AG09319 (cell line): ENCODE measurements around the gene TBC1D5.

Experiments
- DNase-seq: peaks from one replicate; pipeline ENCODE4 v3.0.0-alpha.2; 2010; ENCODE audit warnings: low read depth; ENCODE audit errors: extremely low read depth
- TF ChIP-seq, protein P1 (sequence below): IDR thresholded peaks from 2 replicates; pipeline ENCODE4 v1.5.1; 2011; ENCODE audit warnings: low read depth, mild to moderate bottlenecking, inconsistent platforms, low read length, moderate library complexity

The TBC1D5 gene

DNA sequence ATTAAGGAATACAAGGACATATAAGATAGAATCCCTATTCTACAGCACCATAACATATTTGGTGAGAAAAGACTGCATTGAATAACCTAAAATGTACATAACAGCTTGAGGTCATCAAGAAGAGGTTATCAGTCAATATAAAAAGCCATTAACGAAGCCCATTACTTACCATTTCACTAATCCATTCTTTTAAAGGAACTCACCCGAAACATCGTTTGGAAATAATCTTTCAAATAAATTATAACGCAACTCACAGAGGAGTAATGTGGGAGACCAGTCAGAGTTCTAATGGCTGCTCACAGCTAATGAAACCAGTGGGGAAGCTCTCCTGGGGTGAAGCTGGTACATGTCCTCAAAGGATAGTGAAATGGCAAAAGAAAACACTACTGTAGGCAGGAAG is 188.4 kb downstream of the TBC1D5 start:
- TF ChIP-seq, protein P1, sequence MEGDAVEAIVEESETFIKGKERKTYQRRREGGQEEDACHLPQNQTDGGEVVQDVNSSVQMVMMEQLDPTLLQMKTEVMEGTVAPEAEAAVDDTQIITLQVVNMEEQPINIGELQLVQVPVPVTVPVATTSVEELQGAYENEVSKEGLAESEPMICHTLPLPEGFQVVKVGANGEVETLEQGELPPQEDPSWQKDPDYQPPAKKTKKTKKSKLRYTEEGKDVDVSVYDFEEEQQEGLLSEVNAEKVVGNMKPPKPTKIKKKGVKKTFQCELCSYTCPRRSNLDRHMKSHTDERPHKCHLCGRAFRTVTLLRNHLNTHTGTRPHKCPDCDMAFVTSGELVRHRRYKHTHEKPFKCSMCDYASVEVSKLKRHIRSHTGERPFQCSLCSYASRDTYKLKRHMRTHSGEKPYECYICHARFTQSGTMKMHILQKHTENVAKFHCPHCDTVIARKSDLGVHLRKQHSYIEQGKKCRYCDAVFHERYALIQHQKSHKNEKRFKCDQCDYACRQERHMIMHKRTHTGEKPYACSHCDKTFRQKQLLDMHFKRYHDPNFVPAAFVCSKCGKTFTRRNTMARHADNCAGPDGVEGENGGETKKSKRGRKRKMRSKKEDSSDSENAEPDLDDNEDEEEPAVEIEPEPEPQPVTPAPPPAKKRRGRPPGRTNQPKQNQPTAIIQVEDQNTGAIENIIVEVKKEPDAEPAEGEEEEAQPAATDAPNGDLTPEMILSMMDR: no peak
- DNase-seq: no peak

DNA sequence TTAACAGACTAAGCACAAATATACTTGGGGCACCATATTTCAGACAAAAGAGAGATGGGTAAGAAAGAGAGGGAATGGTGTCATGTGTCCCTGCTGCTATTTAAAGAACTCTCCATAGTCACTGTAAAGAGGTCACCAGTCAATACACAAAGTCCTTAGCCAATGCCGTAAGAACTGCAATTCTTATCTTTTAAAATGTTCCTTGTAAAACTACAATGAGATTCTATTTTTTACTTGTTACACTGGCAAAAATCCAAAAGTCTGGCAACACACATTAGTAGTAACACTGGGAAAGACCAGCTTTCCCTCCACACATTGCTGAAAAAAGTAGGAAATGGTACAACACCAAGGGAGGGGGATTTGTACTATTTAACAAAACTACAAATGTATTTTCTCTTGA is 189.4 kb downstream of the TBC1D5 start:
- DNase-seq: no peak
- TF ChIP-seq, protein P1: no peak

DNA sequence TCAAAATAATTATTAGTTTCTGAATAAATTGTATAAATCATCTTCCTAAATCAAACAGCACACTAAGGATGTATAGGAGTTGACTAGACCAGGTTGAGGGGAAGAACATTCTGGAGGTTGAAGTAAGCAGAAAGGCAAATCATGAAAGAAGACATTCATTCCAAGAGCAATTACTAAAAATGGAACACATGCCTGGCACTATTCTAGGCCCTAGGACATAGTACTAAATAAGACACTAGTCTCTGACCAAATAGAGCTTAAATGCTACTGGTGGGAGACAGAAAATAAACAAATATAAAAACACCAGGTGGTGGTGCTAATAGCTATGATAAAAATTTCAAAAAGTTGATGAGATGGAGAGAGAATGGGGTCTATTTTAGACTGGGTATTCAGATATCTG is 190.1 kb downstream of the TBC1D5 start:
- no peak for DNase-seq
- TF ChIP-seq, protein P1: no peak

DNA sequence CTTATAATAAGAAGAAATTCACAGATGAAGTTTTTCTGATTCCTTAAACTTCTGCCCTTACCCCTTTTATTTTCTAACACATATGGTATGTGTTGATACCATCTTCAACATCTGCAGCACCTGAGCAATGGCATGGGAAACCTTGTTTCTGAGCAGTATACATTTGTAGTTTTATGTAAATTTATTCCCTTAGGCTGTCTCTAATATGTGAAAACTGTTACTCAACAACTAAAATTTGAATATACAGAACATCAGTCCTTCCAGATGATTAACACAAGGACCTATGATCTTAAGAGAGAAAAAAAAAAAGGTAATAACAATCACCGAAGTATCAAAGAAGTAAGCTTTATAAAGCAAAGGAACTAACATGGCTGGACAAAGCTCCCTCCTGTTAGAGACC is 190.5 kb downstream of the TBC1D5 start:
- no peak for DNase-seq
- TF ChIP-seq, protein P1: no peak

DNA sequence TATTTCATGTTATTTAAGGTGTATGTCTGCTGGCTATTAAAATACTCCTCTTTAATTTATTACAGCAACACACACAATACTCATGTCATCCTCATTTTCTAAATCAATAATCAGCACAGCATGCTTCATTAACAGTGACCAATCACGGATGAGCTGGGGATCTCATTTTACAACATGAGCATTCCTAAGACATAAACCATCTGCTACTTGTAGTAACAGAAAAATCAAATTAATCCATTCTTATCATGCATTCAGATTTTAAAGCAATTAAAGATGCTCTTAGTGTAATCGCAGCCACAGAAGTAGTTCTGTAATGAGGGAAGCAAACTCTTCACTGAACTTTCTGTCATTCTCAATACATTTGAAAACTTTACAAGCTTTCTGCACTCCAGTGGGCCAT is 191.1 kb downstream of the TBC1D5 start:
- peak; percentile 4 for DNase-seq

DNA sequence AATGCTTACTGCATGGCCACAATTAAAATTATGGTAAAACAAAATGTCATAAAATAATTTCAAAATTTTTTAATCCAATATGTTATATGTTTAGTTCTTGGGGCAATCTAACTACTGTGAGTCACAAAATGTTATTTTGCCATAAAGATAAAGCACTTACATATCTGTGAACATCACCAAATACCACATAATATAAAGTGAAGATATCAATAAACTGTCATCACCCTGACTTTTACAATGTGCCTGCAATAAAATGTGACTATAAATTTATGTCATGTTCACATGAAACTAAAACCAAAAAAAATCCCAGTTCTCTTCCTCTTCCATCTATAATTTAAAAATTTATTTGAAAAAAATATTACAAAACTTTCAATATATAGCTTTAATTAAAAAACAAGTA is 191.8 kb downstream of the TBC1D5 start:
- TF ChIP-seq, protein P1: no peak
- no peak for DNase-seq

More for the DNA sequence above, 191.1 kb downstream of the TBC1D5 start:
- TF ChIP-seq, protein P1: no peak

DNA sequence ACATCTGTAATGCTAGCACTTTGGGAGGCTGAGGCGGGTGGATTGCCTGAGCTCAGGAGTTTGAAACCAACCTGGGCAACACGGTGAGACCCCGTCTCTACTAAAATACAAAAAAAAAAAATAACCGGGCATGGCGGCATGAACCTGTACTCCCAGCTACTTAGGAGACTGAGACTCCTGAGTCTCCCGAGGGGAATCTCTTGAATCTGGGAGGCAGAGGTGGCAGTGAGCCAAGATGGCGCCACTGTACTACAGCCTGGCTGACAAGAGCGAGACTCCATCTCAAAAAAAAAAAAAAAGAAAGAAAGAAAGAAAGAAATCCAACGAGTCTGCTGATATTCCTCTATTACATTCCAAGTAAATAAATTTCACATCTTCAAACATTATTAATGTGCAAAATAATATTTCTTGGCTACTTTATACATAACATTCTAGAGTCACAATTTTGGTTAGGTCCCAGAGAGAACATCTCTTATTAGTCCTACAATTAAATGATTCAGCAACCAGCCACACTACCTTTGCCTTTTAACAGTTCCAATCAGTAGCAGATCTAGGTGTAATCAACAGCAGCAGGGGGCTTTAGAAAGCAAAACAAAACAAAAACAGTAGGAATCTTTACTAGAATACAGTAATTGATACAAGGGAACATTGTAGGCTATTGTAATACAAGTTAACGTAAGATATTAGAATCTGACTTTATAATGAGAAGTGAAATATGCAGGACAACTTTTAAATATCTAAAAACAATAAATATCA is 195.8 kb downstream of the TBC1D5 start:
- no peak for DNase-seq
- TF ChIP-seq, protein P1: no peak
